ENCODE results near the gene ILK.

The ILK gene

DNA sequence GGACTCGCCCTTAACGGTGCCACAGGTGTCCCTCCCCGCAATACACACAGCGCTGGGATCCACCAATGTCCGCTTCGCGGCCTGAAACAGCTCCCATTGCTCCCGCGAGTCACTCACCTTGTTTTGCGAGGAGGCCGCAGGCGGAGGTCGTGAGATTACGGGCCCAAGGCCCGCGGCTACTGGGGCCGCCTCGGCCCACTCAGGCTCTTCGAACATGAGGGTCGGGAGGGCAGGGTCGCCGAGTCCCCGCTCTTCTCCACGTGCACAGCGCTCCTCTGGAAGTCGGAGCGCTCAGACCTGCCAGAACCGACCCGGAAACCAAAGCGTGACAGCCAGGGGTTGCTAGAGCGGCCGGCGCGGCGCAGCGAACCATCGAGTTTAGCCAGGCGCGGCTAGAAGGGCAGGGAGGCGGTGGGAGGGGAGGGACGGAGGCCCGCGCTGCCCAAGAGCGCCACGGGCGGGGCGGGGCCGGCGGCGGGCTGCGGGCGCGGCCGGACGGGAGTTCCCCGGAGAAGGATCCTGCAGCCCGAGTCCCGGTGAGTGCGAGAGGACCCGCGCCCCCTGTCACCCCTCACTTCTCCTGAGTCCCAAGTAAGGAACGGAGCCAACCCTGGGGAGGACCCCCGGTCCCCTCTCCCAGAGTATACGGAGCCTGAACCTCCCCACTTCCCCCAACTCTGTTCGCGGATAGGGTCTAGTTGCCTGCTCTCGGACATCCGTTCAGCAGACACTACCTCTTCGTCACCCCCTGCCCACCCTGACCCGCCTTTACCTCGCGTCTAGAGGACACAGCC is at the start of gene ILK, which contains the start of gene RRP8:
Gene ILK, plus strand, starts transcription at position 488 of the 794 bp plus-strand sequence. CDS start 498 bp downstream, outside the sequence.
Gene RRP8, minus strand, starts transcription at position 330 of the 794 bp plus-strand sequence. Its CDS starts 114 bp downstream, at position 216.
- H3K36me3 ChIP-seq, result peaks cover 42 to 57% (median 46%) of the 10 kb centered on the region in 11 experiments
- H3K27me3 ChIP-seq, result no peaks in the 10 kb centered on the region
- H4K20me1 ChIP-seq, result peaks cover 21 to 78% (median 49%) of the 10 kb centered on the region in 11 experiments; a peak in 20 of 22 replicates
- peak within 1 kb of the TSS; percentile 89 to 98 (median 95) for H3K4me2 ChIP-seq
- H3K4me3 ChIP-seq, result peak within 1 kb of the TSS; percentile 81 to 96 (median 88)
- no peak for TF ChIP-seq Cebpa-rat (IDR thresholded peaks at IDR 0.05)
- H3K9ac ChIP-seq, result peak within 1 kb of the TSS; percentile 80 to 94 (median 90)
- H3K9me3 ChIP-seq (replicated peaks in 1 of 11), result no peaks in the 10 kb centered on the region
- peak within 1 kb of the TSS; percentile 69 to 88 (median 83) for H3K27ac ChIP-seq
- H3K4me1 ChIP-seq, result peaks cover 49 to 62% (median 56%) of the 10 kb centered on the region in 10 experiments

DNA sequence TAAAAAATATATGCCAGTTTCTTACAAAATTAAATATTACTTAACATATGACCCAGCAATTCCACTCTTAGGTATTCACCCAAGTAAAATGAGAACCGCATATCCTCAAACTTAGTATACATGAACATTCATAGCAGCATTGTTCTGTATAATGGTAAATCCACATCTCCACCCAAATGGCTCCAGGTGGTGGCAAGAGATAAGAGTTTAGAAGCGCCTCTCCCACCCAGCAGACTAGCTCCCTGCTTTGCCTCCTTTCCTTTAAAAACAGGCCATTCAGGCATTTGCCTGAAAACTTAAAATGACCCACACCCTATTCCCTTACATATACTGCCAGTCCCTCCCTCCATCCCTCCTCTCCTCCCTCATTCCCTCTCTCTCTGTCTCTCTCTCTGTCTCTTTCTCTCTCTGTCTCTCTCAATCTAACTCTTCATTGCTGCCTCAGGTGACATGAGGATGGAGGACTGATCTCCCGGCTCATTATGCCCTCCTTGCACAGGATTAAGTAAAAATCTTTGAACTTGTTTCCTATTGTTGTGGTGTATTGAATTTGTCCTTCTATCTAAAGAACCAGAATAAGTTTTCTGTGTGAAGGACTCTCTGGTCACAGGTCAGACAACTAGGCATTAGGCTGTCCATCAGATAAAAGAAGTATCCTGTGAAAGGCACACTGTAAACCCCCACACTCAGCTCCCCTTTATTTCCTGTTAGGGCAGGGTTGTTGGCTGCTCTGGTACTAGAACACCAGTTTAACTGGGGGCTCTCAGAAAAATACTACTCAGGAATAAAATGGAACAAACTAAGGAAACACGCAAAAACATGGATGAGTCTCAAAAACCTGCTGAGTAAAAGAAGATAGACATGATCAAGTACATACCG is 48.5 kb upstream of the ILK start:
- H3K9ac ChIP-seq, result no peak overlapping the region
- no peak overlapping the region for H3K4me2 ChIP-seq
- H3K36me3 ChIP-seq, result peaks cover 0 to 27% (median 3%) of the 10 kb centered on the region in 11 experiments; a peak in 6 of 22 replicates
- H3K27ac ChIP-seq, result no peak overlapping the region
- no peaks in the 10 kb centered on the region for H3K27me3 ChIP-seq
- no peak for TF ChIP-seq Cebpa-rat (IDR thresholded peaks at IDR 0.05)
- H3K4me3 ChIP-seq, result no peak overlapping the region
- H4K20me1 ChIP-seq, result peaks cover 0 to 5% (median 0%) of the 10 kb centered on the region in 11 experiments; a peak in 3 of 22 replicates
- no peaks in the 10 kb centered on the region for H3K9me3 ChIP-seq (replicated peaks in 1 of 11)
- no peaks in the 10 kb centered on the region for H3K4me1 ChIP-seq

GRCh38 chr11:6556139-6556949 is 47.2 kb upstream of the ILK start:
- Histone ChIP-seq H3K27ac (no peak overlapping the region), H3K4me3 (no peak overlapping the region), H3K9ac (no peak overlapping the region), H3K27me3 (no peaks in the 10 kb centered on the region), H3K9me3 (replicated peaks in 1 of 11) (no peaks in the 10 kb centered on the region), H4K20me1 (peaks cover 0 to 5% (median 0%) of the 10 kb centered on the region in 11 experiments; a peak in 3 of 22 replicates), H3K4me2 (no peak overlapping the region), H3K36me3 (peaks cover 0 to 27% (median 3%) of the 10 kb centered on the region in 11 experiments; a peak in 6 of 22 replicates), H3K4me1 (no peaks in the 10 kb centered on the region)
- TF ChIP-seq Cebpa-rat (IDR thresholded peaks at IDR 0.05), result no peak

GRCh38 chr11:6557063-6557462 is 46.5 kb upstream of the ILK start:
- Histone ChIP-seq H3K4me3 (no peak overlapping the region), H3K27ac (no peak overlapping the region), H3K36me3 (peaks cover 0 to 27% (median 3%) of the 10 kb centered on the region in 11 experiments; a peak in 7 of 22 replicates), H3K4me1 (no peaks in the 10 kb centered on the region), H4K20me1 (peaks cover 0 to 5% (median 0%) of the 10 kb centered on the region in 11 experiments; a peak in 3 of 22 replicates), H3K27me3 (no peaks in the 10 kb centered on the region), H3K4me2 (no peak overlapping the region), H3K9ac (no peak overlapping the region), H3K9me3 (replicated peaks in 1 of 11) (no peaks in the 10 kb centered on the region)
- TF ChIP-seq Cebpa-rat (IDR thresholded peaks at IDR 0.05), result no peak

GRCh38 chr11:6557761-6558674 is 45.6 kb upstream of the ILK start:
- H3K4me1 ChIP-seq, result no peaks in the 10 kb centered on the region
- H3K9ac ChIP-seq, result no peak overlapping the region
- H3K4me3 ChIP-seq, result no peak overlapping the region
- no peak overlapping the region for H3K27ac ChIP-seq
- TF ChIP-seq Cebpa-rat (IDR thresholded peaks at IDR 0.05), result no peak
- no peaks in the 10 kb centered on the region for H3K27me3 ChIP-seq
- peaks cover 0 to 5% (median 0%) of the 10 kb centered on the region in 11 experiments; a peak in 2 of 22 replicates for H4K20me1 ChIP-seq
- H3K9me3 ChIP-seq (replicated peaks in 1 of 11), result no peaks in the 10 kb centered on the region
- peaks cover 0 to 30% (median 3%) of the 10 kb centered on the region in 11 experiments; a peak in 8 of 22 replicates for H3K36me3 ChIP-seq
- no peak overlapping the region for H3K4me2 ChIP-seq

- H3K9ac ChIP-seq, result no peak overlapping the region
- H3K9me3 ChIP-seq (replicated peaks in 1 of 11), result no peaks in the 10 kb centered on the region
- H3K4me3 ChIP-seq, result no peak overlapping the region
- no peaks in the 10 kb centered on the region for H3K27me3 ChIP-seq
- no peak for TF ChIP-seq Cebpa-rat (IDR thresholded peaks at IDR 0.05)
- no peak overlapping the region for H3K27ac ChIP-seq
- H3K4me2 ChIP-seq, result no peak overlapping the region
- peaks cover 0 to 5% (median 0%) of the 10 kb centered on the region in 11 experiments; a peak in 3 of 22 replicates for H4K20me1 ChIP-seq
- H3K4me1 ChIP-seq, result no peaks in the 10 kb centered on the region
- H3K36me3 ChIP-seq, result peaks cover 0 to 44% (median 3%) of the 10 kb centered on the region in 11 experiments; a peak in 9 of 22 replicates
These were observed 44.2 kb upstream of the ILK start for GRCh38 chr11:6559369-6559768.

DNA sequence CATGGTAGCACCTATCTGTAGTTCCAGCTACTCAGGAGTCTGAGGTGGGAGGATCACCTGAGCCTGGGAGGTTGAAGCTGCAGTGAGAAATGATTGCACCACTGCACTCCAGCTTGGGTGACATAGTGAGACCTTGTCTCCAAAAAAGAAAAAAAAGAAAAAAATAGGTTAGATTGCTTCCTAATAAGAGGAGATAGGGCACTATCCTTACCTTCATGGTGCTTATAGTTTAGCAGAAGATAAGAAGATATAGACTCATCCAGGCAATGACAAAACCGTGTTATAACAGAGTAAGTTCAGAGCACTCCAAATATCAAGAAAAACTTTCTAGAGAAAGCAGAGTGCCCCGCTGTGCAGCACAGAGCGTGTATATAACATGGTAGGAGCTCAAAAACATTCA is 42.3 kb upstream of the ILK start:
- Histone ChIP-seq H3K4me1 (no peaks in the 10 kb centered on the region), H3K9me3 (replicated peaks in 1 of 11) (no peaks in the 10 kb centered on the region), H3K4me3 (no peak overlapping the region), H3K9ac (no peak overlapping the region), H3K36me3 (peaks cover 0 to 47% (median 3%) of the 10 kb centered on the region in 11 experiments; a peak in 9 of 22 replicates), H3K4me2 (no peak overlapping the region), H3K27ac (no peak overlapping the region), H4K20me1 (peaks cover 0 to 5% (median 0%) of the 10 kb centered on the region in 11 experiments; a peak in 2 of 22 replicates), H3K27me3 (no peaks in the 10 kb centered on the region)
- no peak for TF ChIP-seq Cebpa-rat (IDR thresholded peaks at IDR 0.05)
